ENCODE data around the gene CD8A.

DNA sequence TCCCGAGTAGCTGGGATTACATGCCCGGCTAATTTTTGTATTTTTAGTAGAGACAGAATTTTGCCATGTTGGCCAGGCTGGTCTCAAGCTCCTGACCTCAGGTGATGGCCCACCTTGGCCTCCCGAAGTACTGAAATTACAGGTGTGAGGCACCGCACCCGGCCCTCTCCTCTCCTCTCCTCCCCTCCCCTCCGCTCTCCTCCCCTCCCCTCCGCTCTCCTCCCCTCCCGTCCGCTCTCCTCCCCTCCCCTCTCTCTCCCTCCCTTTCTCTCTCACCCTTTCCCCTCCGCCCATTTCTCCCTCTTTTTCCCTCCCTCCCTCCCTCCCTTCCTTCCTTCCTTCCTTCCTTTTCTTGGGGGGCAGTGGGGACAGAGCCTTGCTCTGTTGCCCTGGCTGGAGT is 42.6 kb upstream of the CD8A start:
- TF ChIP-seq, protein P1, sequence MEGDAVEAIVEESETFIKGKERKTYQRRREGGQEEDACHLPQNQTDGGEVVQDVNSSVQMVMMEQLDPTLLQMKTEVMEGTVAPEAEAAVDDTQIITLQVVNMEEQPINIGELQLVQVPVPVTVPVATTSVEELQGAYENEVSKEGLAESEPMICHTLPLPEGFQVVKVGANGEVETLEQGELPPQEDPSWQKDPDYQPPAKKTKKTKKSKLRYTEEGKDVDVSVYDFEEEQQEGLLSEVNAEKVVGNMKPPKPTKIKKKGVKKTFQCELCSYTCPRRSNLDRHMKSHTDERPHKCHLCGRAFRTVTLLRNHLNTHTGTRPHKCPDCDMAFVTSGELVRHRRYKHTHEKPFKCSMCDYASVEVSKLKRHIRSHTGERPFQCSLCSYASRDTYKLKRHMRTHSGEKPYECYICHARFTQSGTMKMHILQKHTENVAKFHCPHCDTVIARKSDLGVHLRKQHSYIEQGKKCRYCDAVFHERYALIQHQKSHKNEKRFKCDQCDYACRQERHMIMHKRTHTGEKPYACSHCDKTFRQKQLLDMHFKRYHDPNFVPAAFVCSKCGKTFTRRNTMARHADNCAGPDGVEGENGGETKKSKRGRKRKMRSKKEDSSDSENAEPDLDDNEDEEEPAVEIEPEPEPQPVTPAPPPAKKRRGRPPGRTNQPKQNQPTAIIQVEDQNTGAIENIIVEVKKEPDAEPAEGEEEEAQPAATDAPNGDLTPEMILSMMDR (conservative IDR thresholded peaks at IDR 0.05 in 1 of 2, IDR thresholded peaks at IDR 0.05 in 1 of 2; ENCODE audit: extremely low read depth in 1 of 2, insufficient read depth in 1 of 2, low read depth in 1 of 2, low read length in 2 of 2) = no peak
- TF ChIP-seq EZH2 (IDR thresholded peaks at IDR 0.05; ENCODE audit: borderline replicate concordance, low read length) = no peak
